GF-D8 (cell line): Measurements from ENCODE around the gene SLC35B1.

Experiments
- DNase-seq: peaks from one replicate; lab custom pipeline; 2025; lab: John Stamatoyannopoulos, UW

Gene SLC35B1

GRCh38 chr17:49707608-49708514, at the start of gene SLC35B1:
Gene SLC35B1 (minus strand): TSS chr17:49707964. CDS start chr17:49707833, 131 bp downstream.
- peak; percentile 90 for DNase-seq

GRCh38 chr17:49757151-49757777, 49.5 kb upstream of the SLC35B1 start:
- DNase-seq: no peak

DNA sequence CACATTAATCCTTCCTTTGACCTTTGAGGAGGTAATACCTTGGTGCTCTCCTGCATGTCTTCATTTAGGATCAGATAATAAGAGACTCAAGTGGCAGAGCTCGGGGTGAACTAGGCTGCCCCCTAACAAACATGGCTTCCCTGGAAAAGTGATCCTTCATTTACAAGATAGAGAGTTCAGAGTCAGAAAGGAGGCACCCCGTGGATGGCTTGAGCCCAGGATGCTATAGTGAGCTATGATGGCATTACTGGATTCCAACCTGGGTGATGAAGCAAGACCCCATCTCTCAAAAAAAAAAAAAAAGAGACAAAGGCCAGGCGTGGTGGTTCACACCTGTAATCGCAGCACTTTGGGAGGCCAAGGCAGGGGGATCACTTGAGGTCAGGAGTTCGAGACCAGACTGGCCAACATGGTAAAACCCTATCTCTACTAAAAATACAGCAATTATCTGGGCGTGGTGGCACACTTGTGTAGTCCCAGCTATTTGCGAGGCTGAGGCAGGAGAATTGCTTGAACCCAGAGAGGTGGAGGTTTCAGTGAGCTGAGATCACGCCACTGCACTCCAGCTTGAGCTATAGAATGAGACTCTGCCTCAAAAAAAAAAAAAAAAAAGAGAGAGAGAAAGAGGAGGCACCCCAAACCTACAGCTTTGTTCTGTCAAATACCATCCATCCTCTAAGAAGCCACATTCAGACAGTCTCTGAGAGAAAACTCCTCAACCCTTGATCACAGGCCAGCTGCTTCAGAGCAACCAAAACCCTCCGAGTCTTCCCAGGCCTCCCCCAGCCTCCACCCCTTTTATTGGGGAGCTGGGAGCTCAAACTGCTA, 48.8 kb upstream of the SLC35B1 start:
- no peak for DNase-seq

GRCh38 chr17:49755663-49756283, 48.0 kb upstream of the SLC35B1 start:
- no peak for DNase-seq

DNA sequence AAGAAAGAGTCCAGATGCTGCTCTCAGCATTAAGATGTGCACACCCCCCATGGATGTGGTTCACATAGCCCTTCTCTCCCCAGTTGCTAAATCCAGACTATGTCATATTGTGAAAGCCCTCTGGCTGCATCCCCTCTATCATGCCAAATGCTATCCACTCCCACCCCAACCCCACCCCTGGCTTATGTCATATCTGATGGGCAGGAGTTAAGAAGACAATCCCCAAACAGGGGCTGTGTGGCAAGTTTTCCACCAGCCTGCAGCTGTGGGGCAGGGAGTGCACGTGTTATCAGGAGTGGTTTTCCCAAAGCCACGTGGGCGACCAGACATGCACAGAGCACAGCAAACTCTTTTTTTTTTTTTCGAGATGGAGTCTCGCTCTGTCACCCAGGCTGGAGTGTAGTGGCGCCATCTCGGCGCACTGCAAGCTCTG, 46.2 kb upstream of the SLC35B1 start:
- DNase-seq: peak; percentile 47

- no peak for DNase-seq
Measured at GRCh38 chr17:49752508-49752907, 44.7 kb upstream of the SLC35B1 start.

GRCh38 chr17:49749730-49750129, 42.0 kb upstream of the SLC35B1 start:
- no peak for DNase-seq

DNA sequence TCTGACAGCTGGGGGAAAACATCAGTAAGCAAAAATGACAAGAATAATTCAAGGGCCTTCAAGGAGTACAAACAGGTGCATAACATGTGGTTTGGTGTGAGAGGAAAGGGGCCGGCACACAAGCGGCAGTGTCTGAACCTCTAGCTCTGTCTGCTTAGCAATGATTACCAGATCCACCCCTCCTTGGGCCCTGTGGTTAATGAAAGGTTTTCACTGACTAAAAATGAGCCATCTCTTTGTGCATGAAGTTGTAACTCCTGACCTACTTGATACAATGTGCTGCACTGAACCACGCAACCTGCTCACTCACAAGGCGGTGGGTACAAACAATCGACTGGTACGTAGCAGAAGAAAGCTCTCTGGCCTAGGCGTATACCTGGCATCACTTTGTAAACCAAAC, 41.0 kb upstream of the SLC35B1 start:
- no peak for DNase-seq

- no peak for DNase-seq
Measured at GRCh38 chr17:49748223-49748622, 40.5 kb upstream of the SLC35B1 start.

DNA sequence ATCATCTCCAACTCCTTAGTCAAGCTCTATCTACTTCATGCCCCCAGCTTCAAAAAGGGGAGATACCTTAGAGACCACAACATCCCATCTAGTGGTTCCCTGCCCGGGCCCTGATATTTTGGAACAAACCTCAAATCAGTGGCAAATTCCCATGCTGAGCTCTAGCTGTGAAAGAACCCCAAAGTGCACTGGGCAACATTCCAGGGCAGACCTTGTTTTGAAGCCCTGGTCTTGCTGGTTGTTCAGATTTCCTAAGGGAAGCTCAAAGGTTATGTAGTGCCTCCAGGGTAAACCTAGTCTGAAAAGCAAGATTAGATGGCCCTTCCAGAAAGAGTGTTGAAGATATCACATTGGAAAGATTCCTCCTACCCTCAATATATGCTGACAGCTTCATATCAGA, 39.9 kb upstream of the SLC35B1 start:
- no peak for DNase-seq

DNA sequence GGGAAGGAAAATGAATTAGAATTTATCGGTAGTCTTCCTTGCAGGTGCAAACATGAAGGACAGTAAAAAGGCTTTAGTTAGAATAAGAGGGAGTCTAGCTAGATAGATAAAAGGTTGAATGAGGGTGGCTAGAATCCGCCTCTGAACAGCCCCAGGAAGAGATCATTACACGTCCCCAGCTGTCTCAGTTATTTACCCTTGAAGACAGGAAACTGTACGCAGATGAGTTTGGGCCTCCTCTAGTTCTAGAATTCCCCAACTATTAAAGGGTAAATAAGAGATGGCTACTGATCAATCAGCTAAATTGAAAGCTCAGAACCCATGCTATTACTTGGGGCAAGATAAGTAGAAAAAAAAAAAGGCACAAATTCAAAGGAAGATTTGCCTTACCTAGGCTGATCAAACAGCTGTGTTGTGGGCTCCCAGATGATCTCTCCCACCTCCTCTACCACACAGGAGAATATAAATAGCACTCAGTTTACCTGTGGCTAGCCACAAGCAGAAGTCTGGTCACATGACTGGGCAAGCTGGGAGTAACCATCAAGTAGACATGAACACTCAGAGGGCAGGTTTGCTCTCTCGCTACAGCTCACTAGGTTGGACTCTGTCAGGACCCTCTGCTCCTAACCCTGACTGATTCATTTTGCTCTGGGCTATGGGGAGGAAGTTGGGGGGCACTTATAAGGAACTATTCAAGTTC, 39.2 kb upstream of the SLC35B1 start:
- no peak for DNase-seq

- no peak for DNase-seq
Measured at GRCh38 chr17:49745175-49746139, 37.7 kb upstream of the SLC35B1 start.

DNA sequence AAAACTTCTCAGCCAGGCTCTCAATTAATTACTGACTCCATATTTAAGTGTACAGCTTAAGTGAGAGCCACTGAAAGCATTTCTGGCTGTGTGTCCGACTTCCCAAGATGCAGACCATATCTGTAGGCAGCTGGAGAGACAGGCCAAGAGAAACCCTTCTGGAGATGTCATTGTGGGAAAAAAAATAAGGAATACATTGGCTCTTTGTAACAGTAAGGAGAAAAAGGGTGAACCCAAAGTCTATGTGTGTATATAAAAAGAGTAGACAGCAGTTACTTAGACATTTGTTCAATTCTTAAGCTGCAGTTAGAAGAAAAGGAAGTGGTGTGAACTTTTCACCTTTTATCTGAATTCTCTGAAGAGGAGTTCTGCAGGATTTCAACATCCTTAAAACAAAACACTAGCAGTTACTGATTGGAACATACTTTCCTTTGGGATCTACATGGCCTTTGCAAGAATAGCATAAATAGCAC, 34.4 kb upstream of the SLC35B1 start:
- peak; percentile 82 for DNase-seq

DNA sequence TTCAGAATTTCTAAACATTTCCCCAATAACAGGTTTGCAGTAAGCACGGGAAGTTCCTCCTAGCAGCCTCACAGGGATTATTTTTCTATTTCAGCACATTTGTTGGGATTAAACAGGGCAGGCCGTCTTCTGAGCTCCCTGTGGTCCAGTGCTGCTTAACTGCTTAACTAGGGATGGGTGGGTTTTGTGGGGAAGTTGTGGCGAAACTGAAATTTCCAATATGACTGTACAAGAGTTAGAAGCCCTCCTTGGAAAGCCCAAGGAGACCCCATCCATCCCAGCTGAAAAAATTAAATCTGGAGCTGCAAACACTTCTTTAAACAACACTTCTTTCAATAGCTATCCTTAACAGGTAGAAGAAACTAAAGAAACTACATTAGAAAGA, 33.9 kb upstream of the SLC35B1 start:
- no peak for DNase-seq

- DNase-seq: no peak
Measured at GRCh38 chr17:49741009-49741691, 33.4 kb upstream of the SLC35B1 start.

DNA sequence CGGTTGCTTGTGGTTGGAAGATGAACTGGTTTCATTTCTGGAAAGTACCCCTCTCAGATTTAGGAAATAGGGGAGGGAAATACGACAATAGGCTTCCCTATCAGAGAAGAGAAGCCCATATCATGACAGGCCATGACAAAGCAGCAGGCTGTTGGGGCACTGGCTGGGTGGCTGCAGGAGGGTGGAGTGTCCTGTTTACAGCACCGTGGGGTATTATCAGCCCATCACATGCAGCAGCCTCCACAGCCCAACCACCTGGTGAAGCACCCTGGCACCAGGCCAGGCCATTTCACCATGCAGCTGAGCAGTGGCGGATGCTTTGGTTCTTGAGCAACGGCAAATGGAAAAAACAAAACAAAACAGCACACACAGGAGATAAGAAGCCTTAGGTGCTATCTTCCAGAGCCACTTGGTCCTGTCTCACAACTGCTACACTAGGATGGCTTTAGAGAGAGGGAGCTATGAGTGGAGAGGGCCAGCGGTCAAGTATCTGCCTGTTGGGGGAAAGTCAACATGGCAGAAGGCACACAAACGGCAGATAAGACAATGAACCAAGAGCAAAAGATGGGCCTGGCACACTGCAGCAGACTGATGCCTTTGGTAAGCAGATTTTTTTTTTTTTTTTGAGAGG, 32.0 kb upstream of the SLC35B1 start:
- peak; percentile 87 for DNase-seq

- DNase-seq: no peak
Measured at GRCh38 chr17:49738456-49739163, 30.8 kb upstream of the SLC35B1 start.
